DMS 273 treated with DMSO at 0.1 percent for 48 hours (cell line): Measurements from ENCODE around the gene ADAMTS6.

Source experiments
- DNase-seq: peaks from one replicate; lab custom pipeline; 2025; lab: John Stamatoyannopoulos, UW

ADAMTS6 gene

DNA sequence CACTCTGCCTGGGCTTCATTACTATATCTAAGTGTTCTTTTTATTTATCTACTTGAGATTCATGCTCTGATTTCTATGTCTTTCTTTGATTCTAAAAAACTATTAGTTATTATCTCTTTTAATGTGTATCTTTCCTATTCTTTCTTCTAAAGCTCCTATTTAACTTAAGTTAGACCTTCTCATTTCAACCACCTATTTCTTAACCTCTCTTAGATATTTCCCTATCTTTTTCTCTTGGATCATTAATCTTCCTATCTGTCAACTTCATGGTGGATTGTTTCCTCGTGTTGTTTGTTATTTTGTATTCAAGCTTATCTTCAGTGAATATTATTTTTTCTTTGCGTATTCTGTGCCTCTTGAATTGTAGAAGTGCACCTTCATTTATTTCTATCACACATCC, 202.1 kb downstream of the ADAMTS6 start:
- DNase-seq, result no peak

DNA sequence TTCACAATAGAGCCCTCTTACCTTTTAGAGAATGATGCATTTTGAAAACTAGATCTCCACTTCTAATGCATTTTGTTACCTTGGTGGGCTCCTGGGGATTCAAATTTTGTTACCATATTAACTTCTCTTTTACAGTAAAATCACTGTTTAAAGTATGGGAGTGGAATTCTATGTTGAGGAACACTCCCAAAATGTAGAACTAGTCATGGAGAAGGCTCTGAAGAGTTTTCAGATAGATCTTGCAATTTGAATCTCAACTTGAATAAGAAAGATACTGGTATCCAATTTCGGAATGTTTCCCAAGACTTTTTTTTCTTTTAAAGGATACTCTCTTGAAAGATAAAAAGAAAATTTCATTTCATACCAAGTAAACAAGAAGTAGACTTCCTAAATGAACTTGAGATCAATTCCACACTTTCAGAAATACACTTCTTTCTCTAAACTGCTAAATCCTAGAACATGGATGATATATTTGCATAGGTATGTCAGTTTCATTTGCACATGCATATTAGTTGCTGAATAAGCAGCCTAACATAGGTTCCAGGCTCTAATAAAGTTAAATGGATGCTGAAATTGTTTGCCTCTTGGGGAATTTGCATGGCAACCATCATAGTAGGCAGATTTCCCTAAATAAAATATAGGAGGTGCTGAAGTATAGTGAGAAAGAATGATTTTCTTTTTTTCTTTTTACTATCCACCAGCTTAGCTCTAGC, 205.4 kb downstream of the ADAMTS6 start:
- DNase-seq, result no peak

DNA sequence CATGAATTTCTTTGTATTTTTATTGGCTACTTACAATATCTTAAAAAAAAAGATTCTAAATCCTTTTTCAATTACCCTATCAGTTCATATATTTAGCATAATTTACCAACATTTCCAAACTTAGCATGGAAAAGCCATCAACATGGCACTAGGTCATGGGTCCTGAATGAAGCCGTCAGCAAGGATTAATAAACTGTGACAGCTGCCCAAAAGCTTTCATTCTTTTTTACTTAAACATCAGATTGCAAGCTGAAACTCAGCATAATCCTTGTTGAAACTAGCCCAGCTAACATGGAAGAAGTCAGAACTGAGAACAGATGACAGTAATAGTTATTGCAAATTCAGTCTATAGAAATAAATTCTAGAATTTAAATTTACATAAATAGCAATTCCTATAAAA, 209.8 kb downstream of the ADAMTS6 start:
- no peak for DNase-seq

DNA sequence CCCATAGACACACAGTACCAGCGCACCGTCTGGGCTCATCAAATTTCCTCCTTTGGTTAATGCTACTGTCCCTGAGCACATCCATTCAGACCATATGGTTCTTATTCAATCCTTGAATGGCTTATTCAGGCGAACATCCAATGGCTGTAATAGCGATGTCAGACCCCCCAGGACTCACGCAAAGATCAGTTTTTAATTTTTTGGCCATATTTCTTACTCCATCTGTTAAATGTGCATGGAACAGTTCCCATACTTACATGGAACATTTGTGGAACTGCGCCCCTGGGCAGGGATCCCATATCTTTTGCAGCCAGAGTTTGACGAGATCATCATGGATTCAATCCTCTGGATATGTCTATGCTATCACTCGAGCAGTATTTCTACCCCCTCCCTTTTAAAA, 213.2 kb downstream of the ADAMTS6 start:
- no peak for DNase-seq

DNA sequence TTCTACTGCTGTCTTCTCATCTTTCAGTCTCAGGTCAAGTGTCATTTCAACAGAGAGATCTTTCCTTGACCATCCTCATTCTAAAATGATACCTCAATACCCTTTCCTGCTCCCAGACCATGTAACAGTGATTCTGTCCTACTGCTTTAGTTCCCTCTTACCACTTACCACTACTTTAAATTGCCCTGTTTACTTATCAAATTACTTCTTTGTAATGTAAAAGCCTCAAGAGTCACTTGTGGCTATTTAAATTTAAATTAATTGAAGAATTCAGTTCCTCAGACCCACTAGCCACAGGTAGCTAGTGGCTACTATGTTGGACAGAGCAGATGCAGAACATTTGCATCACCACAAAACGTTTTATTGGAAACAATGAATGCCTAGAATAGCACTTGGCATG, 217.3 kb downstream of the ADAMTS6 start:
- no peak for DNase-seq

DNA sequence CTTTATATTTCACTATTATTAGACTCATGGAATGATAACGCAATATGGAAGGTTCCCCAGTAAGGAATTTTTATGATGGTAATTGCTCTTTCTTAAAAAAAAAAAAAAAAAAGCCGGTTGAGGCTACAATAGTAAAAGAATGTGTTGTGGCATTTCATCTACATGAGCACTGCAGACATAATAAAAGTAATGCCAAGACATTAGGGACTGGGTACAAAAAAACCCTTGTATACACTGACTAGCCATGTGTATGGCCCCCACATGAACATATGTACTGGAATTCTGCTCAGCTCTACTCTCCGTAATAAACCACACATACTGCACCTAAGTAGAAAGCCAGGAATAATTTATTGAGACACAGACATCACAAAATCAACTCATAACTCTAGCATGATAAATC, 218.4 kb downstream of the ADAMTS6 start:
- no peak for DNase-seq

DNA sequence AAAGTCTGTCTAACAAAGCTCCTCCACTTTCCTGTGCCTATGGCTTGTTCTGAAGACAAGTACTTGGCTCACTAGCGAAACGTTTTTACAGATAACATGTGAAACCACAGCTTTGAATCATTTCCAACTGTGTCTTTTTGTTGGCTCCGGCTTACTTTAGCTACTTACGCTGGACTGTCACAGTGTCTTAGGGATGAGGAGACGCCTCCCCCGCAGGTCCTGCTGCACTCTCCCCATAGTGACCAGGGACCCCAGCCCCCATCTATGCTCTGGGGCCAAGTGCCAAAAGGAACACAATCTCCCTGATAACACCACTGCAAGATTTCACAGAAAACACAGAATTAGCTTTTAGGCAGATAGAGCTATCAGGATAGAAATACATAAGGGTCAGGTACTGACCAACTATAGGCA, 219.1 kb downstream of the ADAMTS6 start:
- DNase-seq, result no peak

DNA sequence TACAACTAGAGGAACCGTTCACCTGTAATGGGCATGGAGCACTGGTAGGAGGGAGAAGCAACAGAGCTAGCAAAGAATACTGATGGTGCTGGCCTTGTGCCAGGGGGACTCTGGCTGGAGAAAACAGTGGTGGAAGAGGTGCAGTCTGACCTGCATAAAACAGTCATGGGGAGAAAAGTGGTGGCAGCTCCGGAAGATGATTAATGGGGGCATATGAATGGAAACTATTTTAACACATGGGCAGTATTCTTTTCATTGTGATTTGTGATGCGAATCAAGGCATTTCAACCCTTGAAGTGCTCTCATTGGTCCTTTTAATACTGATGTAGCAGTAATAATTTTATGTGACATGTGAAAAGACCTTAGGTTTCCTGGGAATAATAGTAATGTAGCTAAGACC, 219.6 kb downstream of the ADAMTS6 start:
- DNase-seq, result no peak

DNA sequence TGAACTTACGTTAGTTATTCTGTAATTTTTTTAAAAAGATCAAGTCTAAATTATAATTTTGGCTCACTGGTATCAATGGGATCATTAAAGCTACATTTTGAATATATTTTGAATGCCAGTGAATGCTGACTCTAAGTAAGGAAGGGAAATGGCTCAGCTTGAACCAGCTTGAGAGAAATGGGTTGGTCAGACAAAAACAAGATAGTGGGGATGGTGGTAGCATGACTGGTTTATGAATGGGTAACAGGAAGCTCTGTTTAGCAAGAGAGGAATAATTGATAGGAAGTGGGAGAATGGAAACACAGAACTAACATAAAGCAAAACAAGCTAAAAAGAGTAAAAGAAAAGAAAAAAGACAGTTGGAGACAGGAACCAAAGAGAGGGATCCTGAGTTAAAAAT, 220.2 kb downstream of the ADAMTS6 start:
- no peak for DNase-seq

DNA sequence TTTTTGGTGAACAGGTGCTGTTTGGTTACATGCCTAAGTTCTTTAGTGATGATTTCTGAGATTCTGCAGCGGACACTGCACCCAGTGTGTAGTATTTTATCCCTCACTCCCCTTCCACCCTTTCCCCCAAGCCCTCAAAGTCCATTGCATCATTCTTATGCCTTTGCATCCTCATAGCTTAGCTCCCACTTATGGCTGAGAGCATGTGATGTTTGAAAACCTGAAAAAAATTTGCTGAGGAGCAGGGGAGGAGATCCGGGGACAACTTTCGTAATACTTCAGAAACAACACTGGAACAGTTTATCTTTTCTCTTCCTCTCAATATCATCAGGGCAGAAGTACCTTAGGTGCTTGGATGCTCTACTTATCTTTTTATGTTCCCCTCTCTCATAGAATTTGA, 226.4 kb downstream of the ADAMTS6 start:
- no peak for DNase-seq

DNA sequence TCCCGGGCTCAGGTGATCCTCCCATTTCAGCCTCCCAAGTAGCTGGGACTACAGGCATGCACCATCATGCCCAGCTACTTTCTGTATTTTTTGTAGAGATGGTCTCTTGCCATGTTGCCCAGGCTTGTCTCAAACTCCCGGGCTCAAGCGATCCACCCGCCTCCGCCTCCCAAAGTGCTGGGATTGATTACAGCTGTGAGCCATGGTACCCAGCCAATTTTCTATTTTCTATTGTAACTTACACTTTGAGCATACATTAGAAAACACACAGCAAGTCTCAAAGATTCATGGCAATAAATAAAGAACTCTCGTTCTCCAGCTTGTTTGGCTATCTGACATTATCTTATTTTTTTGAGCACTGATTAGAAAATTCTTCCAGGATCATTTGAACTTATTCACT, 228.7 kb downstream of the ADAMTS6 start:
- no peak for DNase-seq

DNA sequence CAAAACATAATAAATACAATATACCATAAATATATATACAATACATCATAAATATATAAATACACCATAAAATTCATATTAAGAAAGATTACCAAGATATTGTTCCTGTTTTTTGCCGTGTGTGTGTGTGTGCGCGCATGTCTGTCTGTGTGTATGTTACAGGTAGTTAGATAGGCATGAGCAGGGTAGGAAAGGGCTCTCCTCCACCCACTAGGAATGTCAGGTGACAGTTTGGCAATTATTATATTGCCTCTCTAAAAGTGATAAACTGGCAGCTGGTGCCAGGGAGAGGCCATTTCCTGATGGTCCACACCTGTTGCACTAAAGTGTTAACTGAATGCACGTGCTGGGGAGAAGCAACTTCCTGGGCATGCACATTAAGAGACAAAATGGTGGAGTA, 232.8 kb downstream of the ADAMTS6 start:
- DNase-seq, result no peak

DNA sequence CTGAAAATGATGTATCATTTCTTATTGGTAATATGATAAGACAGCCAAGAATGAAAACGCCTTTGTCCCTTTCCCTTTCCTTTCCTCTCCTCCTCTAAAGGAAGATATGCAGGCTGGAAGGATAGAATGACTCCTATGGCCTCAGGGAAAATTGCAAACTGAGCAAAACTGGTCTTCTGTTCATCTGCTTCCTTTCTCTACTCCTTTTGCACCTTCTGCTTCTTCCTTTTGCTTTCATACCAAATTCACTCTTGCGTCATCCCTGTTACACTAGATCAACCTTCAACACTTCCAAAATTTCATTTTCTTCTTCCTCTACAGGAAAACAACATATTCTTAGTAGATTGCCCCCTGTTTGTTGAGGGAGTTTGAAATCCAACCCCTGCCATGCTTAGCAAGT, 234.1 kb downstream of the ADAMTS6 start:
- DNase-seq, result no peak

DNA sequence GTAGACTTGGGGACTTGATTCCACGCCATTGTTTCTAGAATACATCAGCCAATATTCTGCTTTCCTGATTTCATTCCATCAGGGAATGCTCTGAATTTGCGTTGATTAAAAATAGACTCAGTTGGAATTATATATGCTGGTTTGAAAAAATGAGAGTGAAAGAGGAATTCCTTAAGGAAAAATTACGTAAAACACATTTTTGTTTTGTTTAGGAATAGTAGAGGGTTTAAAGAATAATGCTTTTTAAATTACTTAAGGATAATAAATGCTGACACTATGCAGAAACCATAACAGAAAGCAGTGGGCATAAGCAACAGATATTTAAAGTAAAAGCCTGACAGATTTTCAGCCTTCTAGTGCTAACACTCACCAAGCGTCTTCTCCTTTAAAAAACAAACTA, 235.0 kb downstream of the ADAMTS6 start:
- no peak for DNase-seq

DNA sequence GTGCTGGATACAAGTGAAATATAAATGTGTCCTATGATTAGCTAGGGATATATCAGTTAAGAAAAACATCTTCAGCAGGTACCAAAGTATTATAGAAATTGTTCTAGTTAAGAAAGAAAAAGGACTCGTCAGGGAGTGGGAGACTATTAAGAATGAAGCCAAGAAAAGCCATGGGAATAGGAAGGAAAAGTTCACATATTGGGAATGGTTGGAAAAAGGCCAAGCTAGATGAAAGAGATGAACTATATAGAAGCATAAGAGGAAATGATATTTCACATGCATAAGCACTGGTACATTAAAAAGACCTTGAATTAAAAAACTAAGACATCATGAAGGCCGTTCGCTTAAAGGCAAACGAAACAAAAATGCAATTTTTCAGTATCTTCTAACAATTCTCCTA, 237.7 kb downstream of the ADAMTS6 start:
- DNase-seq, result no peak

DNA sequence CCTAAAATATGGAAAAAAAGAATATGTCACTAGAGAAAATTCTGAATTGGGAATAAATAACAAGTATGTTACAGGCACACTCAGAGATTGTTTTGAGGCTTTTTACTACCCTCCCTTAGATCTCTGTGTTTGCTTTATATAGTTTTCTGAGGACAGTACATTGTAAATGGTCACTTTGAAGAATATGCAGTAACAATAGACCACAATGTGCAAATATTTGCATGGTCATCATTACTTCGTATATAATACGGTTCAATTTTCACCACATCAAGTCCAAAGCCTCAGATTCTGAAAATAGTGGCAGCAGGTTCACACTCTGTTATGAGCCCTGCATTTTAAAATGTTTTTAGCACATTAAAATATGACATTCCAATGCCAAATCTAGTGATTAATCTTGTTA, 238.6 kb downstream of the ADAMTS6 start:
- DNase-seq, result no peak

DNA sequence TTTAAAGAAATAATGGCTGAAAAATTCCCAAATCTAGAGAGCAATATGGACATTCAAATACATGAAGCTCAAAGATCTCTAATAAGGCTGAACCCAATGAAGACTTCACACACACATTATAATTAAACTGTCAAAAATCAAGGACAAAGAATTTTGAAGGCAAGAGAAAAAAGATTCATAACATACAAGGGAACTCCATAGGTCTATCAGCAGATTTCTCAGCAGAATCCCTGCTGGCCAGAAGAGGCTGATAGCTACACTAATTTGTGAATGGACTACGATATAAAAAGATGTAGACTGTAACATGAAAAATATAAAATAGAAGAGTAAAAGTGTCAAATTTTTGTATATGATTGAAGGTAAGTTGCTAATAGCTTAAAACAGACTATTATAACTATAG, 251.9 kb downstream of the ADAMTS6 start:
- DNase-seq, result no peak

DNA sequence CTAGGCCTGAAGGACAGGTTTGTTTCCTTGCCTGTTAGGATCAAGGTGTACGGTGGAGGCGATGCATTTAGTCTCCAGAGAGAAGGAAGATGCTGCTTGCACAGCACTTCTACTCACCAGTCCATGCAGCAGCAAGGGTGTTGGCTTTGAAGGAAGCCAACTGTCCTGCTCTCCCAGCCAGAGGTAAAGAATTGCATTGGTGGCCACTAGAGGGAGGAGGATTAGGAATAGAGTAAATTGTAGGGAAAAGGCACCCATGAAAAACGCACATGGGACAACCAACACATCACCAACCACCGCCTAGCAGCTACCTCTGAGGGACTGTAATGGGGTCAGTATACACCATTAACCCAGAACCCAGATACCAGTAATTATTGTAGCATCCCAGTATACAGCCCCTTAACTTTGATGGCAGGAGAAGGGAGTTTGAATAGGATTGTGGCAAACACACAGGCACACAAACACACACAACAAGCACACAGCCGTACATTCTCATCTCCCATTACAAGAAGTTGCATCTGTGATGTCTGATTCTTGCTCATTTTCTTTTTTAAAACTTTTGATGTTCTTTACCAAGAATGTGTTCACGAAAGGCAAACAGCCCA, 267.7 kb downstream of the ADAMTS6 start:
- no peak for DNase-seq

DNA sequence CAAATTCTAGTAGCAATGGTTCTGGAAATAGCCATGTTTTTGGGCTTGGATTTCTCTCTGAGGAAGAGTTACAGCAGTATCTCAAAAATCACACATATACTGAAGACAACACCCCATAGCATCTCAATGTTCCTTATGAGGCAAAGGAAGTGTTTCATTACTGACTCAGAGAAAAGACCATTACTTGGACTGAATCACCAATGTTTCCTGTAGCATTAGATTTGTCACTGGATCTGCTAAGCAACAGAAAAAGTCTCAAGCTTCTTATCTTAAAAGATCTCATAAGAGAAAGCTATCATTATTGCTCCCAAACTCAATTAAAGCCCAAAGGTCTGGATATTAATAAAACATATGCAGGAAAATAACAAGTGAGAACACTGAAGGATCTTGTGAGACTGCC, 272.4 kb downstream of the ADAMTS6 start:
- DNase-seq, result no peak

DNA sequence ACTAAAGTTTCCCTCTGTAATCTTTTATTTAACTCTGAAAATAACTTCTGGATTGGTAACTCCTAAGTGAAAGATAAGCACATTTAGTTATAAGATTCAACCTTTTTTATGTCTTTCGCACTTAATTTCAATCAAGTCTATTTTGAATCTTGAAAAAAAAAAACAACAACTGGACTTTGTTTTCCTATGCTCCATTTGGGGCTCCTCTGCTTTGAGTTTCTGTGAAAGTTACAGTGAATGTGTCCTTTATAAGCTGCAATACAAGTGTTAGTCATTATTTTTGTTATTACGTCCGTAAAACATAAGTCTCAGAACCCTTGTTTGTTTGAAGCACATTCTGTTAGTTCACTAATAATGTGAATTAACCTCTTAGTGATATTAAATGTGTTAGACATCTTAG, 276.8 kb downstream of the ADAMTS6 start:
- no peak for DNase-seq

DNA sequence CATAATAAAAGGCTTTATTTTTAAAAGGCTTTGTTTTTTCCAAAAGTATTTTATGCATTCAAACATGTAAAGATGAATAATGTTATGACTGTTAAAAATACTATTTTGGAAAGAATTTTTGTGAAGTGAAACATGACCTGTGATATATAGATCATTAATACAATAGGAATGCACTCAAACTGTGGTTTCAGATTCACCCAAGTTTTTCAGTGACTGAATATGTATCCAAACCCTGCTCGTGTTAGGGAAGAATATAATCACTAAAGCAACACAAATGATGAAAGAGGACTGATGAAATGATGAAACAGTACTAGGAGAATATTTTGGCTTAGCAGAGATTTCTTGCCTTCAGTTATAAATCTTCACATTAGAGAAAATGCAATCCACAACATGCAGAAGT, 278.0 kb downstream of the ADAMTS6 start:
- no peak for DNase-seq

DNA sequence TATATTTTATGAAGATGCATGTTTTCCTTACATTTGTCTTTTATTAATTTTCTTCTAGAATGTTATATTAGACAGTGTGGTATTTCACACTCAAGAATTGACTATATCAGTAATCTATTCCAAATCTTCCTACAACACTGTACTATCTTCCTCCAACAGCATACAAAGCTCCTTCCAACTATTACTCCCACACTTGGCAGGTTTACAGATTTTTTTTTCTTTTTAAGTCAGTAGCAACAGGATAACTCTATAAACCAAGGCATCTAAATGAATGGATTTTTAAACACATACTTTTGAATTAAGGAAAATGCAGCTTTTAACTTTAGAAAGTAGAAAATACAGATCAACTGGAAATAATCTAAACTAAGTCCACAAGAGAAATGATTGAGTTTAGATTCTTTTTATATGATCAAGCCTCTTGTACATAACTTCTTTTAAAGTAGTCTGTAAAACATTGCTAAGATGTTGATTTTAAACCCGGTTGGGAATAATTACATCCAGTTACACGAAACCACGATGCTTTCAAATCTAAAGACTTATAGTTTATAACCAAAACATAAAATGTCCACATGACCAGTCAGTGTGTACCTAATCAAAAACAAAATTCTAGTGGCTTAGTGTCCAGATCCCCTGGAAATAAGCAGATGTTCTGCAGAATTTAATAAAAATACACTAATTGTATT, 281.6 kb downstream of the ADAMTS6 start:
- no peak for DNase-seq

DNA sequence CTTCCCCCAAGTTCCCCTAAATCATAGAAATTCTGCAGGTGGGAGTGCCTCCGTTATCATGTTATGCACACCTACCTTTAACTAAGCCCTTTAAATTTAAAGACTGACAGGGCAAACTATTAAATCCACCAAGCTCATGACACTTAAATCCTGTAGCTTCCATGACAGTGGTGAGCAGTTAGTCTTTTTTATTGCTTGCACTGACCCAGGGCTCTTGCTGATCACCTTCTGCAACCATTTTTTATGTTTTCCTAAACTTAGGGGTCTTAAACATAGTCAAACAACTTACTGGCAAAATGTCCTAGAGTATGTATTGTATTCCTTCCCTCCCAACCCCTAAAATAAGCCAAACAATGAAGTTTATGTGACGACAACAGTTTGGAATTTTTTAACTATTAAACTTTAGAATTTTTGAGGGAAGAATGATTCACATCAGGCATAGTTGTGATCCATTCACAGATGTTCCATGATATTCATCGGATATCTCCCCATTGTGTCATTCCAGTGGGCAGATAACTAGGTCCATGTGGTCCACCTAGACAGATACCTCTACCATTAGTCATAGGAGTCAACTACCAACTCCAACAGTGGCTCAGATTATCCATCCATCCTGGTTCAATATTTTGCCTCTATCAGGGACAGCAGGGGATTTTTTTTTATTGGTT, 283.1 kb downstream of the ADAMTS6 start:
- DNase-seq, result no peak
